Kidney capillary endothelial cell (primary cell): ENCODE measurements around the gene MFAP2.

Experiments
- DNase-seq: peaks from one replicate; pipeline ENCODE4 v3.0.0-alpha.2; 2018; ENCODE audit warnings: low spot score

Gene MFAP2, protein sequence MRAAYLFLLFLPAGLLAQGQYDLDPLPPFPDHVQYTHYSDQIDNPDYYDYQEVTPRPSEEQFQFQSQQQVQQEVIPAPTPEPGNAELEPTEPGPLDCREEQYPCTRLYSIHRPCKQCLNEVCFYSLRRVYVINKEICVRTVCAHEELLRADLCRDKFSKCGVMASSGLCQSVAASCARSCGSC

GRCh38 chr1:16980473-16981268, at the start of gene MFAP2:
TSS of gene MFAP2 (minus strand) at chr1:16980620. CDS start at chr1:16978273, 2,347 bp downstream.
- no peak for DNase-seq

- no peak for DNase-seq
Measured at GRCh38 chr1:17030206-17030605, 49.8 kb upstream of the MFAP2 start.

GRCh38 chr1:17028662-17029188, 48.3 kb upstream of the MFAP2 start:
- no peak for DNase-seq

DNA sequence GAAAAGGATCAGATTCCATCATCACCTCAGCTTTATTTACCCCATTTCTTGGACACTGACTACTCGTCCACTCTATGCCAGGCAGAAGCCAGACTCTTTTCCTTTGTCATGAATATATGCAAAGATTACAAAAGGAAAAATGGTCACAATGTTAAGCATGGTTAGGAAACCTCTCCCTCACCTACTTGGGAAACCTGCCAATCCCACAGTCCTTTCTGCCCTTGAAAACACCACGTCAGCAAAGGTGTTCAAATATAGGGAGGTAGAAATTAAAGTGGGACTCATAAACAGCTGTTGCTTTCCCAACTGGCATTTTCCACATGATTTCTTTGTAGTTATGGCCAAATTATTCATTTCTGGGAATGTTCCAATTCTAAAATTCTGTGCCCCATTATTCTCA, 47.5 kb upstream of the MFAP2 start:
- DNase-seq, result no peak

DNA sequence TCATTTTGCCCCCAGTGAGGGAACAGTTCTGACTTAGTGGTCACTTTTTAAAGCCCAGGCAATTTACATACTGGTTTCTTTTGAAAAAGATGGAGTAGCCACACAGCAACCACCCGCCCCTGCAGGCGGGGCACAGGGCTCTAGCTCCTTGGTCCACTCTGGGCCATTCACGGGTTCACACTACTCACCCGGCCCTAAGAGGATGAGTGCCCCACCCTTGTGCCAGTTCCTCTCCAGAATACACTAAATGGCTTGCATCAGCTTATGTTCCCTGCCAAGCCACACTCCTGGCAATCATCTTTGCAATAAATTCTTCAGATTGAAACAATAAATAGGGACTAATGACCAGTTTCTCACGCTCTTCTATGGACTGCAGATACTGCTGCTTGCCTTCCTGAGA, 47.0 kb upstream of the MFAP2 start:
- DNase-seq, result no peak

DNA sequence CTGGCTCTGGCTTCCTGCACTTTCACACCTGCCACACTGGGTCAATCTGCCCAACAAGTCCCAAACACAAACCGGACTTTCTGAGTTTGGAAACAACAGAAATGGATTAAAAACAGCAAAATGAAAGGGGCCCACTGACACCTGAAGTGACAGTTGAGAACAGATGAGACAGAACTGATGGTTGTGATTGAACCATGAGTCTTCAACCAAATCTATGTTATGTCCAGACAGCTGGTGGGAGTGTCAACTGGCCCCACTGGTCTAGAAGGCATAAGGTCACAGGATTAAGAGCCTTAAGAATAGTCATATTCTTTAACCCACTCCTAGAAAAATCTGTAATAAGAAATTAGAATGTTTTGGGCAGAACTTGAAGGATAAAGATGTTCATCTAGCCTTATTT, 44.3 kb upstream of the MFAP2 start:
- no peak for DNase-seq

- no peak for DNase-seq
Measured at GRCh38 chr1:17023573-17023972, 43.2 kb upstream of the MFAP2 start.

DNA sequence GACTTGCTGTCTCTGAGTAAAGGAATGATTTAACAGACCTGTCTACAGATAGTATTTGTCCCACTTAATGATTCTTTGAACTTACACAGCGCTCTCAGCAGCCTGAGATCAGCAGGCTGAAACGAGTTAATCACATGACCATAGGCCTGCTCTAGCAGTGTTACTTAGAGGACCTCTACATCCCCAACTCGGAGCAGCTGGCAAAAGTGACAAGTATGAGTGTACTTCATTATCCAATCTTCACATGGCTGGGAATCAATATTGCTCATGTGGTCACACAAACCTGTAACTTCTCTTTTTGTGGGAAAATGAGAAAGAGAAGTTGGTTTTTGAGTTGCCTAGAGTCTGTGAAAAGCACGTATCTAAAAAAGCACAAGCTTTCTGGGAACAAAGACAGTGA, 42.7 kb upstream of the MFAP2 start:
- DNase-seq, result no peak

GRCh38 chr1:17021896-17022295, 41.5 kb upstream of the MFAP2 start:
- no peak for DNase-seq

DNA sequence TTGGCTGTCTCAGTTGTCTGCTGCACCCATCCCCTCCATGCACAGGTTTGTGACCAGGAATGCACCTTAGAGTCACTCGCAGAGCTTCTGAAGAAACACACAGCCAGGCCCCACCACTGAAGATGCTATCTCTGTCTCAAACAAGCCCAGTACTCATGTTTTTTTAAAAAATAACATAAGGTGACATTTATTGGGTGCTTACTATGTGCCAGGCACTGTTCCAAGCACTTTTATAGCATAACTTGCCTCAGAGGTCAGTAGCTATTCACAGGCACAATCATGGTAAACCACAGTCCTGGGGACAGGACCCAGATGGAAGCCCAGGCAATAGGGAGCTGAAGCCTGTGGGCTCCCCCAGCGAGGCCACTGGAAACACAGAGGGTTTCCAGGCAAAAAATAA, 40.1 kb upstream of the MFAP2 start:
- DNase-seq, result no peak

GRCh38 chr1:17018849-17019248, 38.4 kb upstream of the MFAP2 start:
- DNase-seq, result no peak

- no peak for DNase-seq
Measured at GRCh38 chr1:17017435-17017834, 37.0 kb upstream of the MFAP2 start.

DNA sequence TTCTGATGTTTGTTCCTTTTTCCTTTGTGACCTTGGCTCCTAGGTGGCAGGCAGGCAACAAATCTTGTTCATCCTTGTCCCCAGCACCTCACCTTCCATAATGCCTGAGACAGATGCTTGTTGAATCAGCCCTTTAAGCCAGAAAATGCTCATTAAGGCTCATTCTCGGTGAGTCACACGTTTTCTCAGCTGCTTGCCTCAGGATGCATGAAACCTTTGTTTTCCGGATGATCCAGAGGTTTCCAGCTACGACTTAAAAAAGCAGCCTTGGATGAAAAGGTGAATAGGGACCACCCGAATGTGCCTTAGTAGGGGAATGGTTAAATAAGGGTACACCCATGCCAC, 35.9 kb upstream of the MFAP2 start:
- DNase-seq, result peak; percentile 48

DNA sequence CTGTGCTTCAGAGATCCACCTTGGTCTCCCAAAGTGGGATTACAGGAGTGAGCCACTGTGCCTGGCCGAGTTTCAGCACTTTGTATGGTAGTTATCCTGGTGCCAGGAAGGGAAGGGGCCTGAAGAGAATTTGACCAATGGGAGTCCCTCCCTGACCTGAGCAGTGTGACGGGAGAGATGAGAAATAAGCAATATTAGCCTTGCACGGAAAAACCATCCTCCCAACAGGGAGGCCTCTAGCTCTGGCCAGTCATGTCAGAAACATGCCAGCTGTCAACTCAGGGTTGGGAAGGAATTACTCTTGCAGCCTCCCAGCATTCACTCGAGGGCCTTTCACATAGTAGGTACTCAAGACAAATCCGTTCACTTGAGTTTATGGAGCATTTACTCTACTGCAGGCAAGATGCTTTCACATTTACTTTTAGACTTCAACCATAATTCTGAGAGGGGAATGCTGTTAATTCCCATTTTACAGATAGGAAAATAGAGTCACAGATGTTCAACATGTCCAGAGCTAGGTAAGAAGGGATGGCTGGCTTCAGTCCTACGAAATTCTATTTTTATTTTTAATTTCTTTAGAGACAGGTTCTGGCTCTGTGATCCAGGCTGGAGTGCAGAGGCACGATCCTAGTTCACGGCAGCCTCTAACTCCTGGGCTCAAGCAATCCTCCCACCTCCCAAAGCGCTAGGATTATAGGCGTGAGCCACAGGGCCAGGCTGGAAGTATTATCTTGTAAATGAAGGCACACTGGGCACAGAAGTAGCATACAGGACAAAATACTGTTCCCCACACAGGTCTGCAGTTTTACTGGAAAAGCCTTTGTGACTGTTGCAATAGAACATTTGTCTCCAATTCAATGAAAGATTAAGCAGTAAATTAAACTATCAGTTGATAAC, 34.5 kb upstream of the MFAP2 start:
- DNase-seq, result no peak

GRCh38 chr1:17013491-17014320, 33.3 kb upstream of the MFAP2 start:
- DNase-seq, result no peak

GRCh38 chr1:17012775-17013490, 32.5 kb upstream of the MFAP2 start:
- no peak for DNase-seq

- peak; percentile 66 for DNase-seq
Measured at GRCh38 chr1:17011439-17012307, 31.3 kb upstream of the MFAP2 start, which contains the start of gene ATP13A2. TSS of gene ATP13A2 (minus strand) at chr1:17011928. CDS start at chr1:17011738, 190 bp downstream.

GRCh38 chr1:17011092-17011438, 30.6 kb upstream of the MFAP2 start:
- peak; percentile 15 for DNase-seq

GRCh38 chr1:17009706-17010105, 29.3 kb upstream of the MFAP2 start:
- DNase-seq, result peak; percentile 25
